ENCODE measurements around the gene NLRC5. TPM values are rescaled to one million over a fixed set of nuclear protein-coding genes. Genes with fewer than 3 reads are reported as not detected.
A peak's percentile ranks its signal among the peaks of the same experiment; 100 is the strongest.
"Not testable (repeated sequence)": the region's sequence is repeated elsewhere in the genome, so short reads cannot be mapped to it uniquely, and the experiment has no call there.

Gene NLRC5
- total RNA-seq, 1 experiment from 2014 or later, result 8.4 TPM

- no peak for DNase-seq (ENCODE audit: low spot score)
These were observed 81.1 kb downstream of the NLRC5 start for GRCh38 chr16:57070424-57070823.

GRCh38 chr16:57071081-57071732, 81.8 kb downstream of the NLRC5 start:
- not testable (repeated sequence) for DNase-seq (ENCODE audit: low spot score)

- DNase-seq (ENCODE audit: low spot score), result no peak
These were observed 82.7 kb downstream of the NLRC5 start for GRCh38 chr16:57071831-57072582.

GRCh38 chr16:57072616-57073275, 83.4 kb downstream of the NLRC5 start:
- no peak for DNase-seq (ENCODE audit: low spot score)

- no peak for DNase-seq (ENCODE audit: low spot score)
These were observed 88.4 kb downstream of the NLRC5 start for GRCh38 chr16:57077714-57078113.

- no peak for DNase-seq (ENCODE audit: low spot score)
These were observed 92.4 kb downstream of the NLRC5 start for GRCh38 chr16:57081744-57082143.

GRCh38 chr16:57082664-57083063, 93.3 kb downstream of the NLRC5 start:
- no peak for DNase-seq (ENCODE audit: low spot score)

- DNase-seq (ENCODE audit: low spot score), result no peak
These were observed 94.2 kb downstream of the NLRC5 start for GRCh38 chr16:57083485-57084126.

GRCh38 chr16:57084257-57084770, 95.0 kb downstream of the NLRC5 start:
- peak; percentile 72 for DNase-seq (ENCODE audit: low spot score)

GRCh38 chr16:57084996-57085395, 95.6 kb downstream of the NLRC5 start:
- no peak for DNase-seq (ENCODE audit: low spot score)

- no peak for DNase-seq (ENCODE audit: low spot score)
These were observed 97.6 kb downstream of the NLRC5 start for GRCh38 chr16:57087003-57087402.

GRCh38 chr16:57089406-57089805, 100.0 kb downstream of the NLRC5 start:
- no peak for DNase-seq (ENCODE audit: low spot score)

GRCh38 chr16:57091200-57091974, 102.0 kb downstream of the NLRC5 start:
- peak; percentile 51 for DNase-seq (ENCODE audit: low spot score)

GRCh38 chr16:57091975-57092785, 102.8 kb downstream of the NLRC5 start, which contains the start of gene CPNE2:
TSS of gene CPNE2 (plus strand) at chr16:57092583. CDS start at chr16:57110743, 18,160 bp downstream.
- no peak for DNase-seq (ENCODE audit: low spot score)

- DNase-seq (ENCODE audit: low spot score), result no peak
These were observed 103.5 kb downstream of the NLRC5 start for GRCh38 chr16:57092786-57093411.

GRCh38 chr16:57093666-57094564, 104.6 kb downstream of the NLRC5 start:
- no peak for DNase-seq (ENCODE audit: low spot score)

GRCh38 chr16:57094911-57095310, 105.6 kb downstream of the NLRC5 start:
- no peak for DNase-seq (ENCODE audit: low spot score)

GRCh38 chr16:57096192-57096591, 106.8 kb downstream of the NLRC5 start:
- DNase-seq (ENCODE audit: low spot score), result no peak

GRCh38 chr16:57096793-57097192, 107.4 kb downstream of the NLRC5 start:
- no peak for DNase-seq (ENCODE audit: low spot score)
